ENCODE measurements around the gene GMPPA.

Gene GMPPA

DNA sequence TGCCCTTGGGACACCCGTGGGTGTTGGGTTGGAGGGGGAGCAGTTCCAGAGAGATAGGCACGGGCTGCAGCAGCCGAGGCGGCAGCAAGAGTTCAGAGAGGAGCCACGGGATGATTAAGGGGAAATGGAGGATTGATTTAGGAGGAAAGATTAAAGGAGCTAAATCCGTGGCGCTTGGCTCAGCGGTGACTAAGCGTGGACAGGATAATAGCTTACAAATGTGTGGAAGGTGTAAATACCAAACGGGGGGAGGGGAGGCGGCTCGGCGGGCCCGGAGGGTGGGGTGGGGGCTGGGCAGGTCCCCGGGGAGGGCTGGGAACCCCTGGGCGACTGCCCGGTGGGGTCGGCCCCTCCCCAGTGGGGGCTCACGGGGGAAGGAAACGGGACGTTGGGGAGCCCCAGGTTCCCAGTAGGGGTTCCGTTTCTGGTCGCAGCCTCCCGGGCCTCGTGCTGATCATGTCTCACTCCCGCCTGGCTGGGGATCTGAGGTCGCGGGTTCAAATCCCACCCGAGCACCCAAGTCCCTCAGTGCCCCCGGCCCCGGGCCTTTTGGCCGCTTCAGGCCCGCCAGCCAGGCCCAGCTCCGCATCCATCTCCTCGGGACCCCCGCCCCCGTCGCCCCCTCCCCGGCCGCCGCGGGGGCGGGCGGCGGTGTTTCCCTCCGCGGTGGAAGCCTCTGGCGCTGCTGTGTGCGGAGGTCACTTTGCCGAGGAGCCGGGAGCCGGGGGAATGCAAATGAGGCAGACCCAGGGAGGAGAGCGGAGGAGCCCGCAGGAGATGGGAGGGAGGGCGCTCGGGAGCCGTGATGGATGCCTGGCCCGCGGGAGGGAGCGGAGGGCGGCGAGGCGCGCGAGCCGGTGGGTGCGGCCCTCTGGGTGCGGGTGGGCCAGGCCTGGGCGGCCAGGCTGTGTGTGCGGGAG, 23.7 kb downstream of the GMPPA start:
- no peak for DNase-seq (ENCODE audit: low spot score)

DNA sequence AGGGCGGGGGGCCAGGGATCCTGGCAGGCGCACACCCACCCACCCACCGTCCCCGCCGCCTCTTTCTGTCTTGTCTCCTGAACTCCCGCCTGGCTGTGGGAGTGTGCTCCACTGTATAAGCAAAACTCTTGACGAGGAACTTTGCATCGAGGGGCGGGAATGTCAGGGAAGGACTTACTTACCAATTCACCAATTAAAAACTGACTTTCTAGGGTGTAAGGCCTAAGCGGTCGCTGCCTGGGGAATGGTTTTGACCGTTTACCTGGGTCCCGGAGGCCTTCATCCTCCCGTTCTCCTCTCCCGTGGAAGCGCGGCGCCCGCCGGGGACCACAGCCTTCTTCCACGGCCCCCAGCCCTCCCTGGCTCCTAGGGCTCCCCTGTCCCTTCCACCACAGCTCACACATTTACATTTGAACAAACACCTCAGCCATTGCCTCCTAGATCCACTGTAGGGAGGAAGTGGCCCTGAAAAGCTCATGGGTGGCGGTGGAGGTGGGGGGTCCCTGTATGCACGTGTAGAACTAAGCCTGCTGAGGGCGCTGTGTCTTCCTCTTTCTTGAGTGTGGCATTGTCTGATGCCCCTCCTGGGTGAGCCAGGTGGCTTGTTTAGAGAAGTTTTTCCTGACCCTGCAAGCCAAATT, 24.5 kb downstream of the GMPPA start:
- no peak for DNase-seq (ENCODE audit: low spot score)

DNA sequence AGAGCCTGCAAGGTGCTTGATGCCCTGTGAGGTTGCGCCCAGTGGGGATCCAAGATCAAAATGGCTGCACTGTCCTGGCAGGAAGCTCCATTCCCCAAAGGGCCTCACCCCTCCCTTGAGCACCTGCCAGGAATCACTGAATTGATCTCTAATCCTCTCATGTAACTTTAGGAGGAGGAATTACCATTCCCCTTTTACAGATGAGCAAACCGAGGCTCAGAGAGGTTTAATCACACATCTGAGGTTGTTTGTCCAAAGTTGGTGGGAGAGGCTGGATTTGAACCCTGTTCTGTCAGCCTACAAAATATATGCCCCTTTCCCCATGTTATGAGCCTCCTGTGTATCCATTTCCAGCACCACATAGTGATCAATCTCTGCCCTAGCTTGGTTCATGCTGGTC, 26.1 kb downstream of the GMPPA start:
- DNase-seq (ENCODE audit: low spot score), result no peak

DNA sequence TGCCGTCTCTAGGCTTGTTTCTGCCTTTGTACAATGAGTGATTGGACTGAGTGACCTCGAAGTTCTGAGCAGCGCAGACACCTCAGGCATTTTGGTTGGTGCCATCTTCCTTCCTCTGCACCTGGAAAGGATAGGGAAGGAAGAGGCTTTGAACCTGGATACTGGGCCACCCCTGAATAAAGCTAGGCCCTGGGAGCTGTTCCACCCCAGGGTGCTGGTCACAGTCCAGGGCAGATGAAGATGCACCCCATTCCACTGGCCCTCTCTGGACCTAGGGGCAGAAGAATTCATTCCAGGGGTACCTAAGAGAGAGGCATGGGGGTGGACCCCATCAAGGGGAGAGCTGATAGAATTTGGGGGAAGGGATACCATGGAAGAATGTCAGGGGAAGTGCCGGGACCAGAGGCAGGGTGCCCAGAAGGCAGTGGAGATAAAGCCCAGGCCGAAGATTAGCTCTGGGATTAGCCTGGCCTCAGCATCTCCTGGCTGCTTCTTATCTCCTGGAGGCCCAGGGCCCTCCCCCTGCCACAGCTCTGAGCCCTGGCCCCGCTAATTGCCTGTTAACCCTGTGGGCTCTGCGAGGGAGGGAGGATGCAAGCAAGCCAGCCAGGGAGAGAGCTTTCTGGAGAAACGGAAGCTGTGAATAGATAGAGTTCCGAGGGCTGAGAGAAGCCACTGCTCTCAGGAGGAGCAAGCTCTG, 27.0 kb downstream of the GMPPA start:
- DNase-seq (ENCODE audit: low spot score), result no peak

DNA sequence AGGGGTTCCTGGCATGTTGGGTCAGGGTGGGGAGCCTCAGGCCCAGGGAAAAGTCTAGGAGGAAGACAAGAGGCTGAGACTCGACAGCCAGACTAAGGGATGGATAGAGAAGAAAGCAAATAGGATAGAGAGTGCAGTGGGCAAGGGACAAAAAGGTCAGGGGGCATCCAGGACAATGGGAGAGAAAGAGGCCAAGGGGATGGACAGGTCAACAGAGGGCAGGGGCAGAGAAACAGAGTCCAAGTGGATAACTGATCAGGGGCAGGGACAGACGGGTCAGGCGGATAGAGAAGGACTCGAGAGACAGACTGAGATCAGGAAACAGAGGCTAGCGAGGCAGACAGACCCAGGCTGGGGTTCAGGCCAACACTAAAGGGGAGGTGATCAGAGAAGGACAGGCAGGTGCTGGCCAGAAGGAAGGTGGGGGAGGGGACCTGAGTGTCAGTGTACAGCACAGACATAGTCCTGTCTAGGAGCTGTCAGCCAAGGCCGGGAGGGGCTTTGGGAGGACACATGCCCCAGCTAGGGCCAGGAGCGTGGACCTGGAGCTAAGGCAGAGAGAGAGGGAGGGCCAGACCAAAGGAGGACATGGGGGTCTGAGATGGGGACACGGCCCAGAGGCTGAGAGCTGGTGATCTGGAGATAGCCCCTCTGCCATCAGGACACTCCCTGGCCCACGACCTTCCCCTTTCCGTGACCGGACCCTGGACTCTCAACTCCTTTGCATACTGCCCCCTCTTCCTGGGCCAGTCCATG, 27.8 kb downstream of the GMPPA start:
- DNase-seq (ENCODE audit: low spot score), result no peak

DNA sequence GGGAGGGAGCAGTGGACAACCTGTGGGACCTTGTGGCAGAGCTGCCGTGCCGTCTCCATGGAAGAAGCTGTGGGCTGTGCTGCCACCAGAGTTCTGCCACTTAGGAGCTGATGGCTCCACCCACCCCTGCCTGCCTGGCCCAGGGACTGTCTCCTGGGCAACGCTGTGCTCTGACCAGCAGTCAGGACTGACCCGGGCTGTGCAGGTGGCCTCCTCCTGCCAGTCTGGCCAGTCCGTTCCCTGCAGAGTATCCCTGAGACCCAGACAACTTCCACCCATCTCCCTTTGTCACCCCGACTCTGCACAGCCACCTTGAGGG, 28.3 kb downstream of the GMPPA start:
- no peak for DNase-seq (ENCODE audit: low spot score)

DNA sequence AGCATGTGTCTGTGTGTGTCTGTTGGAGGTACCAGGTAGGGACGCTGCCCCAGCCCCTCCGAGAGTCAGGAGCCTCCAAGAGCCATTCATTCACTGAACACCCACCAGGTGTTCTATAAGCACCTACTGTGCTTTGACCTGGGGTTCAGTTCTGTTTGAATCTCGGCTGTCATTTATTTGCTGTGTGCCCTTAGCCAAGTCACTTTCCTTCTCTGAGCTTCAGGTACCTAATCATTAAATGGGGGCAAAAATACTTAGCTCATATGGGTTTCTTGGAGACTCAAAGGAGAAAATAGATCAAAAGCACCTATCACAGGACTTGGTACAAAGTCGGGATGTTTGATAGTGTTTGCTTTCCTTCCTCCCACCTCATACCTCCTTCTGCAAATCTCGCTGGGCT, 28.8 kb downstream of the GMPPA start:
- no peak for DNase-seq (ENCODE audit: low spot score)

DNA sequence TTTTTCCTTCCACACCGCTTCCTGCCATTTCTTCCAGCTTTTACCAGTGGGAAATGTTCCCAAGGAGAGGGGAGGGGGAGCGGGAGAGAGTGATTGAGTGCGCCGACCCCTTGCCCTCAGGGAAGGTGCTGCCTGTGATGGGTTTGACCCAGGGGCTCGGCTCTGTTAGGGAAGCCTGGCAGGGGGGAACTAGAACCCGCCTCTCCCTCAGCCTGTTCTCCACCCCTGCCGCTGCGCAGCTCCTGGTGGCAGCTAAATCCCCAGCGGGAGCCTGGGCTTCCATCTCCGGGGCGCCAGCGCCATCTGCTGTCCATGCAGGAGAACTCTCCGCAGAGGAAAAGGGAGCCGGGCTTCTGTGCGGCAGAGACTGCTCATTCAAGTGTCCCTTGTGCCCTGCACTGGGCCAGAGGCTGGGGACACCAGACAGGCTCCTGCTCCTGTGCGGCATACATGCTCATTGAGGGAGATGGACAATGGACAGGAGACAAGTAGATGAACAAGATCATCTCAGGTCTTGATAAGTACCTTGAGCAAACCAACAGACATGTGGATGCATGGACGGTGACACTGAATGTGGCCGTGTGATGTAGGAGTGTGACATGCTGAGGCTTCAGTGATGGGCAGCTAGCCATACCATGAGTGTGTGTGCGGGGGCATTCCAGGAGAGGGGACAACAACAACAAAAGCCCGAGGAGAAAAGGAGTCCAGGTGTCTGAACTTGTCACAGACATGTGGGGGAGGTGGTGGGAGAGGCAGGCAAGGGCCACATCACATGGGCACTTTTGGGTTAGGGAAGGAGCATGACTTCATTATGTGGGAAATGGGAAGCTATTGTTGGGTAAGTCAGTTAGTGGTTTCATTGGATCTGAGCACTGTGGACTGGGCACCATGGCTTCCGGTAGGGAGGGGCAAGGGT, 31.6 kb downstream of the GMPPA start:
- DNase-seq (ENCODE audit: low spot score), result peak; percentile 84

DNA sequence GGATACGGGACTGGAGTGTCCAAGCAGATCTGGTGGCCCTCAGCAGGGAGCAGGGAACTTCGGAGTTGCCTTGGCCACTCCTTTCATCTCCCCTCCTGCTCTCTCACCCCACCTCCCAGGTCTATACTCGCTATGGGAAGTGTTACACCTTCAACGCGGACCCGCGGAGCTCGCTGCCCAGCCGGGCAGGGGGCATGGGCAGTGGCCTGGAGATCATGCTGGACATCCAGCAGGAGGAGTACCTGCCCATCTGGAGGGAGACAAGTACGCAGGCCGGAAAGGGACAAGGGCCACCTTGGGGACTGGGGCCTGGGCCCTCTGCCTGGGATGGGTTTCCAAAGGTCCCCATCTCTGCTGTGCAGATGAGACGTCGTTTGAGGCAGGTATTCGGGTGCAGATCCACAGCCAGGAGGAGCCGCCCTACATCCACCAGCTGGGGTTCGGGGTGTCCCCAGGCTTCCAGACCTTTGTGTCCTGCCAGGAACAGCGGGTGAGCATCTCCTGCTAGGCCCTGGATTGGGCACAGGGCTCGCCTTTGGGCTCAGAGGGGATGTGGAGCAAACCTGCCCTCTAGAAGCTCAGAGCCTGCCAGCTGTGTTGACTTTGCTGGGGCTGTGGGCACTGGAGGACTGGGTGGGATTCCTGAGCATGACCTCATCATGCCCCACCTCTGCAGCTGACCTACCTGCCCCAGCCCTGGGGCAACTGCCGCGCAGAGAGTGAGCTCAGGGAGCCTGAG, 33.1 kb downstream of the GMPPA start:
- no peak for DNase-seq (ENCODE audit: low spot score)

DNA sequence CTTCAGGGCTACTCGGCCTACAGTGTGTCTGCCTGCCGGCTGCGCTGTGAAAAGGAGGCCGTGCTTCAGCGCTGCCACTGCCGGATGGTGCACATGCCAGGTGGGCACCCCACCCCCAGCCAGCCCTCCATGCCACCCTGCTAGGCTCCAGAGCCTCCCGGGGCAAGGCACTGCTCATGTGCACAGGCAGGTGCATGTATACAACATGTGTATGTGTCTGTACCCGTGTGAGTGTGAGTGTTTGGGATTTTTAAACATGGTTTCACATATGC, 33.6 kb downstream of the GMPPA start:
- no peak for DNase-seq (ENCODE audit: low spot score)

DNA sequence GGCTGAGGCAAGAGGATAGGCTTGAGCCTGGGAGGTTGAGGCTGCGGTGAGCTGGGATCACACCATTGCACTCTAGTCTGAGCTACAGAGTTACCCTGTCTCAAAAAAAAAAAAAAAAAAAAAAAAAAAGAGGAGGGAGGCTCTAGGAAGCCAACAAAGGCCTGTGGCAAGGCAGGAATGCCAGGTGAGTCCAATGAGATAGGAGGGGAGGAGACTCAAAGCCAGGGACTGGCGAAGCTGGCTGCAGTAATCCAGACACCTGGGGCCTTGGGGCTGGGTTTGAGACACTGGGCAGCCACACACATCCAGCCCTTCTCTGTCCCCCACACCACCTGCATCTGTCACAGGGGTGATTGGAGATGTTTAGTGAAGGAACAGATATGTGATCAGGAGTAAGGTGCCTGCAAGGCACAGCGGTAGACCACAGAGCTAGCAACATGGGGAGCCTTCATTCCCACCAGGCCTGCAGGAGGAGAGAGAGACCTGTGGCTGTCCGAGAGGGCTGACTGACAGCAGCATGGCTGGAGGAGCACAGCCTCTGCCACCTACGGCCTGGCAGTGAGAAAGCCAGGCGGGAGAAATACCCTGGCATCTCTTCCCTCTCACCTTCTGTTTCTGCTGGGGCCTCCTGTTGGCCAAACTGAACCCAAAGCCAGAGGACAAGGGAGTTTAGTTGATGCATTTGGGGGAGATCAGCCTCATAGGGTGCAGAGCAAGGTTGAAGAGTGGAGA, 35.4 kb downstream of the GMPPA start:
- DNase-seq (ENCODE audit: low spot score), result no peak

DNA sequence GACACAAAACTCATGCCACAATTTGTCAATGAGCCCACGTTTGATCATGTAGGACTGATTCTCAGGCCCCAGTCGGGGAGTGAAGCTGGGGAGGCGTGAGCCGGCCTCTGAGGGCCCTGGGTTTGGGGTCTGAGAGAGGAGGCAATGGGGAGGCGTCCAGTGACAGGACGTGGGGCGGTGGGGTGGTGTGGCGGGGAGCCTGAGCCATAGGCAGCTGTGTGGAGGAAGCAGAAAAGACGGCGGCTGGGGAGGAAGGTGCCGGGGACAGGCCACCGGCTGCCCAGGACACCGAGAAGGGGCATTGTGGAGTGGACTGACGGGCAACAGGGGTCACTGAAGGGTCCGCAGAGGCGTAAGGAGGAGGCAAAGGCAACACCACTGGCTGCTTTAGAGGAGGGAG, 37.7 kb downstream of the GMPPA start:
- no peak for DNase-seq (ENCODE audit: low spot score)

DNA sequence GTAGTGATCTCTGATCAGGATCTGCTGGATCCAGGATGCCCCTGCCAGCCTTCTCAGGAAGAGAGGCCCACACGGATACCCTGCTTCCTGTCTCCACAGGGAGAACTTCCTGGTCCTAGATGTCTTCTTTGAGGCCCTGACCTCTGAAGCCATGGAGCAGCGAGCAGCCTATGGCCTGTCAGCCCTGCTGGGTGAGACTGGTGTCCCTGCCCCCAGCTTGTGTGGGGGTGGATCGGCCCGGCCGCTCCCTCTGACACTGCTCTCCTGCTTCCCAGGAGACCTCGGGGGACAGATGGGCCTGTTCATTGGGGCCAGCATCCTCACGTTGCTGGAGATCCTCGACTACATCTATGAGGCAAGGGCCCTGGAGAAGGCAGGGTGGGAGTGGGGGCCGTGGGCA, 38.3 kb downstream of the GMPPA start:
- DNase-seq (ENCODE audit: low spot score), result no peak

DNA sequence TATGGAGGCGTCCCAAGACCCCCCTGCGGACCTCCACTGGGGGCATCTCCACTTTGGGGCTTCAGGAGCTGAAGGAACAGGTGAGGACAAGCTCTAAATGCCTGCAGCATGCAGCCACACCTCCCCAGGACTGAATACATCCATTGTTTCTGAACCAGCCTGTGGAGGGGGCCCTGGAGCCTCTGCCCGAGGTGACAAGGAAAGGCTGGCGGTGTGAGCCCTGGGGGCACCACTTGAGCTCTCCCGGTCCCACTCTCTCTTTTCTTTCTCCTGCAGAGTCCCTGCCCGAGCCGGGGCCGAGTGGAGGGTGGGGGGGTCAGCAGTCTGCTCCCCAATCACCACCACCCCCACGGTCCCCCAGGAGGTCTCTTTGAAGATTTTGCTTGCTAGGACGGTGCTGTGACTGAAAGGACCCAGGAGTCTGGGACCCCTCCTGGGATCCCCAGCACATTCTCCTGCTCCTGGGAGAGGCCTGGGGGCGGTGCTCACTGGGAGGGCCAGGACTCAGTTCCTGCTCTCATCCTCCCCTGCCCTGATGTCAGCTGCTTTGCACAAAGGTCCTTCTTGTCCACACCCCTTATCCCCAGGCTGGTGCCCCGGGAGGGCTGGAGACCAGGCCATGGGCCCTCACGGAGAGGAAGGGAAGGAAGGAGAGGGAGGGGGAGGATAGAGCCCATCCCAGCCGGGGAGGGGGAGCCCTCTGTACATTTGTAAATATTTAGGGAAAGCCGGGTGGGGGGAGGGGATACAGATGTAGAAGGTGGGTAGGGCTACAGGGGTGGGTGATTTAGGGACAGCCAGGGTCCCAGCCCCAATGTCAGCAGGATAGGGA, 39.2 kb downstream of the GMPPA start:
- no peak for DNase-seq (ENCODE audit: low spot score)

DNA sequence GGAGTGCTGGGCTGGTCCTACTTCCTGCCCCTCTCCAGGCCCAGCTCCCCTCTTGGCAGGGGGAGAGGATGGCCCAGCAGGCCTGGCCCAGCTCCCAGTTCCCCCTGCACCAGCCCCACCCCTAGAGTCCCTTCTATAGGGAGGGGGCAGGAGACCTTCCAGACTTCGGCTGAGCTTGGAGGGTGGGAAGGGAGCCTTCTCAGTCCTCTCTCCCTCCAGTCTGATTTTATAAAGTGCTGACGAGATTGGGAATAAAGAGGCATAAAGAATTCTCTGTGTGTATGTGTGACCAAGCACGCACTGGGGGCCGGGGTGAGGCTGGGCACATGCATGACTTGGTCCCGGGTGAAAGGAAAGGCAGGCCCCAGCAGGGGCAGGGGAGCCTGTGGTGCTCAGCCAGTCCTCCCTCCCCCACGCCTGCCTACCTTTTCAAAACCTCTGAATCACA, 39.8 kb downstream of the GMPPA start:
- no peak for DNase-seq (ENCODE audit: low spot score)

DNA sequence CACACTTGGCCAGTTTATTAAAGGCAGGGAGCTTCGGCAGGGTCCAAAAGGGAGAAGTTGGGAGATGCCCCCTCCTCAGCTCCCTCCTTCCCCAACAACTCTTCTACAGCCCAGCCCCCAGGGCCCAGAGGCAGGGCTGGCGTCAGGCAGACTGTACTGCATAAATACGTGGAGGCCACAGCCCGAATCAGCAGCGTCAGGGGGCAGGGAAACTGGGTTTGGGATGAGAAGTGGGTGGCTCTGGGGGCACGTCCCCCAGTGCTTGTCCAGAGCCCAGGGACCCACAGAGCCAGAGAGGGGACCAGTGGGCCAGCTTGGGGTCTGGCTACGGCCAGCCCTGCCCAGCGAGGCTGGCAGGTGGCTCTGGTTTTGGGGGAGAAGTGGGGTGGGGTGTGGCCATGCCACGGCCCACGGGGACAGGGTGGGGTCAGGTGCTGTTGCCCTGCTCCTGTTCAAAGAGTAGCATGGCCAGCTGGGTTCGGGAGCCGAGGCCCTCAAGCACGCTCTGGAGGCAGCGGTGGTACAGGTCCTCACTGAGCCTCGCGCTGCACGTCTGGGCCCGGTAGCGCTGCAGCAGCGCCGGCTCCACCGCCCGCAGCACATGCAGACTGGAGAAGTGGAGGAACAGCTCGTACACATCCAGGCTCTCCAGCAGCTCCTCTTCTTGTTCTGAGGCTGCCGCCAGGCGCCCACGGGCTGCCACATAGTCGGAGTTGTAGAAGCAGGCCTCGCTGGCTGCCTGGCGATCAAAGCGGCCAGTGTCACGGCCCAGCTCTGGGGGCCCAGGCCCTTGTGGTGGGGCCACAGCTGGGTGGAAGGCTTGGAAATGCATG, 40.5 kb downstream of the GMPPA start:
- DNase-seq (ENCODE audit: low spot score), result no peak

DNA sequence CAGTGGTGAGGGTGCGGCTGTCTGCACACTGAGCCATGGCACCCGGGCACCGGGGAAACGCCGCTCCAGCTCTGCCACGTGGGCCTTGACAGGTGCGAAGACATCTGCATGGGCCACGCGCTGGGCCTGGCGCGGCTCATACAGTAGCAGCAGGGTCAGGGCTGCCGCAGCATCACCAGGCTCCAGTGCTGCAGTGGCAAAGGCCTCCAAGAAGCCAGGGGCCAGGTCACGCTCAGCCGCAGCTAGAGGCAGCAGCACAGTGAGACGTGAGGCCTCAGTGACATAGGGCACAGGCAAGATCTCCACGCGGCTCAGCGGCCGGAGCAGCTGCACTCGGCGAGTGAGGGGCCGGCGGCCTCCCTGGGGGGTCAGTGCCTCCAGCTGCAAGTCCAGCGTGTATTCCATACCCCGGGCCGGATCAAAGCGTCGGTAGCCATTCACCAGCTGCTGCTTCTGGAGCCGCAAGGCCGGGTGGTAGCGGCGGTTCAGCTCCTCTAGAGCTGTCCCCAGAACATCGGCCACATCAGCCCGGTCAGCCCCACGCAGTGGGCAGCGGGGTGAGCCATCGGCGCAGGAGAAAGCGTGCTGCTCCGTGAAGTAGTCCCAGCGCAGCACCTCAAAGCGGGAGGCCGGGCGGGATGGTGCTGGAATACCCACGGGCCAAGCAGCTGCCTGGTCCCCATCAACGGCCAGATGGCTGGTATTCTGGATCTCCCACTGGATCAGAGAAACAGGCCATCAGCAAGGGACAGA, 41.4 kb downstream of the GMPPA start:
- no peak for DNase-seq (ENCODE audit: low spot score)
